Common myeloid progenitor, CD34-positive (primary cell): Measurements from ENCODE around the gene RHOB.
A peak's percentile ranks its signal among the peaks of the same experiment; 100 is the strongest.
"Not testable (repeated sequence)": the region's sequence is repeated elsewhere in the genome, so short reads cannot be mapped to it uniquely, and the experiment has no call there.

Experiments used
- CTCF ChIA-PET: fragments of 350-600 bp; sonication (Branson Sonifier 250); formaldehyde crosslinking; loops from one replicate; lab custom pipeline; 2021; ENCODE audit warnings: antibody characterized with exemption; lab: Charles Lee
- POLR2A ChIA-PET: fragments of 350-600 bp; sonication (Branson Sonifier 250); formaldehyde crosslinking; loops from one replicate; lab custom pipeline; 2021; ENCODE audit warnings: antibody characterized with exemption; lab: Charles Lee
- DNase-seq, 3 donors: peaks; one replicate each; pipeline versions ENCODE4 v3.0.0 to v3.0.0-alpha.2; 2013
- H3K27ac ChIP-seq, 2 experiments: 1 replicate in 1 of 2; 2 replicates in 1 of 2; pipeline ENCODE4 v1.7.0; 2013; ENCODE audit warnings: inconsistent platforms in 2 of 2, low read length in 2 of 2, mild to moderate bottlenecking in 2 of 2, low read depth in 1 of 2, moderate library complexity in 1 of 2; ENCODE audit not compliant: severe bottlenecking in 2 of 2, insufficient read depth in 1 of 2, poor library complexity in 1 of 2
- H3K27me3 ChIP-seq, 5 experiments: replicated peaks in 2 of 5; 1 replicate in 3 of 5; 2 replicates in 2 of 5; pipeline versions ENCODE4 v1.6.1 to v1.7.0; 2013; ENCODE audit warnings: low read length in 4 of 5, mild to moderate bottlenecking in 2 of 5, moderate library complexity in 2 of 5, inconsistent platforms in 1 of 5; ENCODE audit not compliant: insufficient read depth in 5 of 5, control insufficient read depth in 4 of 5
- H3K36me3 ChIP-seq, 4 experiments: 1 replicate in 2 of 4; 2 replicates in 2 of 4; pipeline versions ENCODE4 v1.6.1 to v1.7.0; 2013; ENCODE audit warnings: low read length in 3 of 4, control low read depth in 1 of 4, mild to moderate bottlenecking in 1 of 4; ENCODE audit not compliant: control insufficient read depth in 4 of 4, insufficient read depth in 4 of 4
- H3K4me1 ChIP-seq, 4 experiments: 1 replicate in 3 of 4; 2 replicates in 1 of 4; pipeline versions ENCODE4 v1.6.1 to v1.7.1; 2013; ENCODE audit warnings: low read length in 3 of 4, mild to moderate bottlenecking in 3 of 4, control low read depth in 1 of 4, inconsistent platforms in 1 of 4, moderate library complexity in 1 of 4; ENCODE audit not compliant: control insufficient read depth in 4 of 4, insufficient read depth in 4 of 4; ENCODE audit errors: control extremely low read depth in 1 of 4
- H3K4me3 ChIP-seq, 7 experiments: 1 replicate in 4 of 7; 2 replicates in 3 of 7; pipeline versions ENCODE4 v1.5.1 to v1.7.0; 2013; ENCODE audit warnings: mild to moderate bottlenecking in 7 of 7, low read length in 6 of 7, moderate library complexity in 6 of 7, inconsistent platforms in 2 of 7, low read depth in 2 of 7, control low read depth in 1 of 7; ENCODE audit not compliant: insufficient read depth in 4 of 7, control insufficient read depth in 1 of 7; ENCODE audit errors: extremely low read depth in 1 of 7
- H3K9me3 ChIP-seq, 5 experiments: 1 replicate in 4 of 5; 2 replicates in 1 of 5; pipeline versions ENCODE4 v1.6.1 to v1.7.1; 2013; ENCODE audit warnings: low read length in 4 of 5, mild to moderate bottlenecking in 2 of 5, inconsistent platforms in 1 of 5, low read depth in 1 of 5, moderate library complexity in 1 of 5; ENCODE audit not compliant: control insufficient read depth in 4 of 5, insufficient read depth in 2 of 5; ENCODE audit errors: control extremely low read depth in 1 of 5
- WGBS: methylation state at CpG from one replicate; pipeline ENCODE4 v1.1.5; 2013; ENCODE audit not compliant: insufficient coverage; 5-methylcytosine and 5-hydroxymethylcytosine counted together

The RHOB gene

GRCh38 chr2:20434588-20435294 lies 12.1 kb upstream of the RHOB start:
- H3K27me3 ChIP-seq, result peaks cover 0 to 4% (median 0%) of the 10 kb centered on the region in 5 experiments
- H3K9me3 ChIP-seq, result no peaks in the 10 kb centered on the region
- 99% methylated on average over 7 of the region's 8 CpGs for WGBS
- peaks cover 2 to 25% (median 8%) of the 10 kb centered on the region in 4 experiments for H3K4me1 ChIP-seq
- H3K36me3 ChIP-seq, result no peaks in the 10 kb centered on the region
- ChIA-PET POLR2A (no interaction called here), CTCF (interaction anchor here (0.7 kb wide), 1 partner anchor 9 kb away, joined by 3 read pairs; no protein-coding TSS in a partner anchor)
- no peak overlapping the region for H3K27ac ChIP-seq
- no peak for DNase-seq
- no peak overlapping the region for H3K4me3 ChIP-seq

- H3K27me3 ChIP-seq, H3K36me3 ChIP-seq, POLR2A ChIA-PET, H3K27ac ChIP-seq, H3K4me3 ChIP-seq, DNase-seq, H3K9me3 ChIP-seq: not testable (repeated sequence)
- 97% methylated on average over 9 of the region's 9 CpGs for WGBS
- H3K4me1 ChIP-seq, result peaks cover 2 to 21% (median 8%) of the 10 kb centered on the region in 4 experiments
- CTCF ChIA-PET, result interaction anchor here (0.7 kb wide), 1 partner anchor 10 kb away, joined by 3 read pairs; no protein-coding TSS in a partner anchor
Measured at GRCh38 chr2:20435456-20435855, 11.4 kb upstream of the RHOB start.

GRCh38 chr2:20436716-20437470 lies 10.0 kb upstream of the RHOB start:
- Histone ChIP-seq H3K9me3 (no peaks in the 10 kb centered on the region), H3K27ac (no peak overlapping the region), H3K27me3 (peaks cover 0 to 4% (median 0%) of the 10 kb centered on the region in 5 experiments), H3K4me1 (peaks cover 2 to 16% (median 8%) of the 10 kb centered on the region in 4 experiments), H3K4me3 (no peak overlapping the region), H3K36me3 (no peaks in the 10 kb centered on the region)
- ChIA-PET CTCF (interaction anchor here (0.9 to 6.9 kb wide), 8 partner anchors 10 to 210 kb away, joined by 3 to 113 read pairs (median 18); partner anchors contain the start of gene RHOB), POLR2A (interaction anchor here (0.8 kb wide), 1 partner anchor 9 kb away, joined by 3 read pairs; no protein-coding TSS in a partner anchor)
- 90% methylated on average over 3 of the region's 7 CpGs for WGBS
- DNase-seq, result no peak

GRCh38 chr2:20438334-20439192 lies 8.3 kb upstream of the RHOB start:
- no peaks in the 10 kb centered on the region for H3K36me3 ChIP-seq
- no peaks in the 10 kb centered on the region for H3K9me3 ChIP-seq
- H3K4me1 ChIP-seq, result peaks cover 2 to 16% (median 8%) of the 10 kb centered on the region in 4 experiments
- 58% methylated on average over 2 of the region's 7 CpGs for WGBS
- no peak overlapping the region for H3K4me3 ChIP-seq
- DNase-seq, result no peak
- POLR2A ChIA-PET, result interaction anchor here (0.6 kb wide), 1 partner anchor 14 kb away, joined by 4 read pairs; no protein-coding TSS in a partner anchor
- peaks cover 0 to 4% (median 0%) of the 10 kb centered on the region in 5 experiments for H3K27me3 ChIP-seq
- H3K27ac ChIP-seq, result no peak overlapping the region
- CTCF ChIA-PET, result interaction anchor here (0.6 to 6.9 kb wide), 13 partner anchors 11 to 212 kb away, joined by 3 to 113 read pairs (median 11); partner anchors contain the start of gene HS1BP3

GRCh38 chr2:20439193-20439475 lies 7.7 kb upstream of the RHOB start:
- 91% methylated on average over 4 of the region's 4 CpGs for WGBS

GRCh38 chr2:20439503-20439902 lies 7.4 kb upstream of the RHOB start:
- 46% methylated on average over 5 of the region's 5 CpGs for WGBS
- H3K9me3 ChIP-seq, result no peaks in the 10 kb centered on the region
- ChIA-PET CTCF (interaction anchor here (0.6 to 6.9 kb wide), 15 partner anchors 10 to 211 kb away, joined by 3 to 113 read pairs (median 8); partner anchors contain the start of gene HS1BP3), POLR2A (no interaction called here)
- H3K4me1 ChIP-seq, result peaks cover 2 to 16% (median 8%) of the 10 kb centered on the region in 4 experiments
- H3K4me3 ChIP-seq, result peak overlapping the region in 1 of 7 experiments; percentile 5
- peak; percentile 69 to 92 (median 91) for DNase-seq
- peaks cover 0 to 4% (median under 1%) of the 10 kb centered on the region in 5 experiments for H3K27me3 ChIP-seq
- H3K36me3 ChIP-seq, result no peaks in the 10 kb centered on the region
- H3K27ac ChIP-seq, result no peak overlapping the region

More at GRCh38 chr2:20439193-20439475, 7.7 kb upstream of the RHOB start:
- ChIA-PET CTCF (interaction anchor here (0.6 to 6.9 kb wide), 13 partner anchors 10 to 212 kb away, joined by 3 to 113 read pairs (median 11); partner anchors contain the start of gene HS1BP3), POLR2A (no interaction called here)
- DNase-seq, result no peak
- peaks cover 2 to 16% (median 8%) of the 10 kb centered on the region in 4 experiments for H3K4me1 ChIP-seq
- no peak overlapping the region for H3K27ac ChIP-seq
- peak overlapping the region in 1 of 7 experiments; percentile 5 for H3K4me3 ChIP-seq
- H3K9me3 ChIP-seq, result no peaks in the 10 kb centered on the region
- no peaks in the 10 kb centered on the region for H3K36me3 ChIP-seq
- peaks cover 0 to 4% (median 0%) of the 10 kb centered on the region in 5 experiments for H3K27me3 ChIP-seq
